GM20431 (cell line): ENCODE measurements around the gene B3GALT5.
"Not testable (repeated sequence)": the region's sequence is repeated elsewhere in the genome, so short reads cannot be mapped to it uniquely, and the experiment has no call there.

Experiments
- in situ Hi-C: fragments of 300-500 bp; cut with MseI, MboI; formaldehyde crosslinking; loops from one replicate; pipeline ENCODE4 v1.15.0; 2020; ENCODE audit warnings: low sequenced_read_pairs; ENCODE audit not compliant: unreplicated experiment

B3GALT5 gene

GRCh38 chr21:39685991-39686390 lies 73.3 kb downstream of the B3GALT5 start:
- in situ Hi-C loops: no loop called here

- in situ Hi-C loops: no loop called here
These were observed 74.1 kb downstream of the B3GALT5 start for GRCh38 chr21:39686646-39687468.

GRCh38 chr21:39688010-39688409 lies 75.3 kb downstream of the B3GALT5 start:
- in situ Hi-C loops: no loop called here

GRCh38 chr21:39689860-39690259 lies 77.1 kb downstream of the B3GALT5 start:
- in situ Hi-C loops: not testable (repeated sequence)

- in situ Hi-C loops: no loop called here
These were observed 77.7 kb downstream of the B3GALT5 start for GRCh38 chr21:39690454-39690853.

- in situ Hi-C loops: no loop called here
These were observed 82.0 kb downstream of the B3GALT5 start for GRCh38 chr21:39694750-39695149.

GRCh38 chr21:39696196-39696595 lies 83.5 kb downstream of the B3GALT5 start:
- in situ Hi-C loops: no loop called here

GRCh38 chr21:39696618-39697017 lies 83.9 kb downstream of the B3GALT5 start:
- in situ Hi-C loops: no loop called here

- in situ Hi-C loops: no loop called here
These were observed 87.6 kb downstream of the B3GALT5 start for GRCh38 chr21:39700318-39700717.

GRCh38 chr21:39703578-39703977 lies 90.8 kb downstream of the B3GALT5 start:
- in situ Hi-C loops: no loop called here

- in situ Hi-C loops: no loop called here
These were observed 93.1 kb downstream of the B3GALT5 start for GRCh38 chr21:39705849-39706248.

GRCh38 chr21:39707316-39707715 lies 94.6 kb downstream of the B3GALT5 start:
- in situ Hi-C loops: no loop called here

- in situ Hi-C loops: no loop called here
These were observed 98.1 kb downstream of the B3GALT5 start for GRCh38 chr21:39710866-39711265.

- in situ Hi-C loops: no loop called here
These were observed 99.5 kb downstream of the B3GALT5 start for GRCh38 chr21:39712273-39712672.

- in situ Hi-C loops: no loop called here
These were observed 100.2 kb downstream of the B3GALT5 start for GRCh38 chr21:39712976-39713375.

GRCh38 chr21:39713905-39714304 lies 101.2 kb downstream of the B3GALT5 start:
- in situ Hi-C loops: no loop called here

GRCh38 chr21:39714331-39714730 lies 101.6 kb downstream of the B3GALT5 start:
- in situ Hi-C loops: no loop called here

- in situ Hi-C loops: no loop called here
These were observed 103.2 kb downstream of the B3GALT5 start for GRCh38 chr21:39715804-39716397.

GRCh38 chr21:39720126-39720778 lies 107.5 kb downstream of the B3GALT5 start:
- in situ Hi-C loops: loop anchor here (10.0 kb wide), 1 partner anchor 205 kb away; no protein-coding TSS in a partner anchor

- in situ Hi-C loops: loop anchor here (10.0 kb wide), 1 partner anchor 207 kb away; no protein-coding TSS in a partner anchor
These were observed 109.1 kb downstream of the B3GALT5 start for GRCh38 chr21:39721885-39722284.
